ENCODE data around the gene CREB3L1.
A peak's percentile ranks its signal among the peaks of the same experiment; 100 is the strongest.

The CREB3L1 gene

DNA sequence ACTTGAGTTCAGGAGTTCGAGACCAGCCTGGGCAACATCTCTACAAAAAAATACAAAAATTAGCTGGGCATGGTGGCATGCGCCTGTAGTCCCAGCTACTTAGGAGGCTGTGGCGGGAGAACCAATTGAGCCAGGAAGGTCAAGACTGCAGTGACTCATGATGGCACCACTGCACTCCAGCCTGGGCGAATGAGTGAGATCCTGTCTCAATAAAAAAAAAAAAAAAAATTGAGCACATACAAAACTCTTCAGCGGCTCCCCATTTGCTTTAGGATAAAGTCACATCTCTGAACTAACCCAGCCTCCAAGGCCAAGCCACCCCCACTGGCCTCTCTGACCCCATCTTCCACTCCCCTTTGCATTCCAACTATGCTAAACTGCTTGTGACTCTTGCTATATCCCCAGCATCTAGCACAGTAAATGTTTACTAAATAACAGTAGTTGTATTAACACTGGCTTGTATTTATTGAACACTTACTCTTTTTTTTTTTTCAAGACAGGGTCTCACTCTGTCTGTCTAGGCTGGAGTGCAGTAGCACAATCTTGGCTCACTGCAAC, 28.9 kb downstream of the CREB3L1 start:
- TF ChIP-seq, protein P1, sequence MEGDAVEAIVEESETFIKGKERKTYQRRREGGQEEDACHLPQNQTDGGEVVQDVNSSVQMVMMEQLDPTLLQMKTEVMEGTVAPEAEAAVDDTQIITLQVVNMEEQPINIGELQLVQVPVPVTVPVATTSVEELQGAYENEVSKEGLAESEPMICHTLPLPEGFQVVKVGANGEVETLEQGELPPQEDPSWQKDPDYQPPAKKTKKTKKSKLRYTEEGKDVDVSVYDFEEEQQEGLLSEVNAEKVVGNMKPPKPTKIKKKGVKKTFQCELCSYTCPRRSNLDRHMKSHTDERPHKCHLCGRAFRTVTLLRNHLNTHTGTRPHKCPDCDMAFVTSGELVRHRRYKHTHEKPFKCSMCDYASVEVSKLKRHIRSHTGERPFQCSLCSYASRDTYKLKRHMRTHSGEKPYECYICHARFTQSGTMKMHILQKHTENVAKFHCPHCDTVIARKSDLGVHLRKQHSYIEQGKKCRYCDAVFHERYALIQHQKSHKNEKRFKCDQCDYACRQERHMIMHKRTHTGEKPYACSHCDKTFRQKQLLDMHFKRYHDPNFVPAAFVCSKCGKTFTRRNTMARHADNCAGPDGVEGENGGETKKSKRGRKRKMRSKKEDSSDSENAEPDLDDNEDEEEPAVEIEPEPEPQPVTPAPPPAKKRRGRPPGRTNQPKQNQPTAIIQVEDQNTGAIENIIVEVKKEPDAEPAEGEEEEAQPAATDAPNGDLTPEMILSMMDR (IDR thresholded peaks at IDR 0.05; ENCODE audit: borderline replicate concordance, insufficient read depth, low read depth, low read length): no peak

DNA sequence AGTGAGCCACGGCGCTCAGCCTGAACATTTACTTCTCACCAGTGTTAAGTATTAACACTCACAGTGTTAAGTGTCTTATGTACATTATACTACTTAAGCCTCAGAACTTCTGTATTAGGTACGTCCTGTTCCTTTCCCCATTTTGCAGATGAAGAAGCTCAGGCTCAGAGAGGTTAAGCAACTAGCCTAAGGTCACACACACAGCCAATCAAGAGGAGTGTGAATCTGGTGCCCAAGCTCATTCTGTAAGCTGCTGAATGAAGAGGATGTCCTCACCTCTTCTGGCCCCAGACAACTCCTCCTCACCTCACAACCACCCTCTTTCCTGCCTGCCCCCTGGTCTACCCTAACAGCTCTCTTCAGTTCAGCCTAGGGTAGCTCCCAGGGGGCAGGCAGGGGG, 29.9 kb downstream of the CREB3L1 start:
- TF ChIP-seq, protein P1 (IDR thresholded peaks at IDR 0.05; ENCODE audit: borderline replicate concordance, insufficient read depth, low read depth, low read length): no peak
- no peak overlapping the region for H3K4me3 ChIP-seq (ENCODE audit: low read depth, low read length)

More for the DNA sequence above, 28.9 kb downstream of the CREB3L1 start:
- H3K4me3 ChIP-seq (ENCODE audit: low read depth, low read length): no peak overlapping the region

DNA sequence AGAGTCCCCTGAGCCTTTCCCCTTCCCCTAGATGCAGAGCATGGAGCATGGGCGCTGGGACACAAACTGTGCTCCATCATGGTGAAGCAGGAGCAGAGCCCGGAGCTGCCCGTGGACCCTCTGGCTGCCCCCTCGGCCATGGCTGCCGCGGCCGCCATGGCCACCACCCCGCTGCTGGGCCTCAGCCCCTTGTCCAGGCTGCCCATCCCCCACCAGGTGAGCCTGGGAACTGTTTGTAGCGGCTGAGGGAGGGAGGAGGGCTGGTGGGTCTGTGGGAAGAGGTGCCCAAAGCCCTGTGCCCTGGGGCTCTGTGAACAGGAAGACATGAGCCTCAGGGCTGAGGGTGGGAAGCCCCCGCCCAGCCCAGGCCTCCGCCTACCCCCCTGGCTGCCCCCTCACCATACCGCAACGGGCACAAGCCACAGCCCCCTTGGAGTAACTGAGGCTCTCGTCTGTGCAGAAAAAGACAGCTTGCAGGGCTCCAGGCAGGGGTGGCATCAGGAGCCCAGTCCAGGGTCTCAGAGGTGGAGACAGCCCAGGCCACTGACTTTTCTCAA, 30.4 kb downstream of the CREB3L1 start:
- H3K4me3 ChIP-seq (ENCODE audit: low read depth, low read length): no peak overlapping the region
- TF ChIP-seq, protein P1 (IDR thresholded peaks at IDR 0.05; ENCODE audit: borderline replicate concordance, insufficient read depth, low read depth, low read length): no peak

GRCh38 chr11:46308631-46309419, 31.4 kb downstream of the CREB3L1 start:
- TF ChIP-seq, protein P1 (IDR thresholded peaks at IDR 0.05; ENCODE audit: borderline replicate concordance, insufficient read depth, low read depth, low read length): peak; percentile 94
- H3K4me3 ChIP-seq (ENCODE audit: low read depth, low read length): no peak overlapping the region

DNA sequence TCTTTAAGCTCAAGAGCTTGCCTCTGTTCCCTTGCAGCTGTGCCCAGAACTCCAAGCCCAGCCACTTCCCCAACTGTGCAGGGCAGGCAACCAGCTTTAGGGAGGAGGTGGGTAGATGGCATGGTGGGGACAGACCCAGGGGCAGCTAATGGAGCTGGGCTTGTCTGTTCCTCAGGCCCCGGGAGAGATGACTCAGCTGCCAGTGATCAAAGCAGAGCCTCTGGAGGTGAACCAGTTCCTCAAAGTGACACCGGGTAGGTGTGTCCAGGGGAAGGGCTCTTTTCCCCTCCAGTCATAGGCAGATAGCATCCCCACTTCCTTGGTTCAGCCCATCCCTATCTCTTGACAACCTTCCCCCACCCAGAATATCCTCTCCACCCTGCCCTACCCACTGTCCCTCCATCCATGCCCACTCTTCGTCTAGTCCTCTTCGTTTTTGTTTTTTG, 32.4 kb downstream of the CREB3L1 start:
- TF ChIP-seq, protein P1 (IDR thresholded peaks at IDR 0.05; ENCODE audit: borderline replicate concordance, insufficient read depth, low read depth, low read length): no peak
- no peak overlapping the region for H3K4me3 ChIP-seq (ENCODE audit: low read depth, low read length)

GRCh38 chr11:46315033-46315738, 37.7 kb downstream of the CREB3L1 start:
- TF ChIP-seq, protein P1 (IDR thresholded peaks at IDR 0.05; ENCODE audit: borderline replicate concordance, insufficient read depth, low read depth, low read length): peak; percentile 91
- H3K4me3 ChIP-seq (ENCODE audit: low read depth, low read length): no peak overlapping the region
